Chondrocyte (in vitro differentiated cells): ENCODE measurements around the gene GRM8. TPM values are rescaled to one million over a fixed set of nuclear protein-coding genes. Genes with fewer than 3 reads are reported as not detected.

Experiments
- DNase-seq: peaks from one replicate; pipeline ENCODE4 v3.0.0; 2021; ENCODE audit warnings: mixed read lengths, low spot score
- H3K27ac Mint-ChIP-seq: one replicate; pipeline ENCODE4 v1.8.0; 2021; ENCODE audit warnings: mild to moderate bottlenecking, moderate library complexity, mixed read lengths; ENCODE audit not compliant: unreplicated experiment
- H3K27me3 Mint-ChIP-seq: 2 replicates; pipeline ENCODE4 v1.8.0; 2021; ENCODE audit warnings: low read depth, mixed read lengths
- H3K36me3 Mint-ChIP-seq: 2 replicates; pipeline ENCODE4 v1.8.0; 2021; ENCODE audit warnings: low read depth, mixed read lengths
- H3K4me1 Mint-ChIP-seq: 2 replicates; pipeline ENCODE4 v1.8.0; 2021; ENCODE audit warnings: low read depth, mild to moderate bottlenecking, mixed read lengths
- H3K4me3 Mint-ChIP-seq: one replicate; pipeline ENCODE4 v1.8.0; 2021; ENCODE audit warnings: mild to moderate bottlenecking, moderate library complexity, mixed read lengths; ENCODE audit not compliant: unreplicated experiment
- H3K9me3 Mint-ChIP-seq: 2 replicates; pipeline ENCODE4 v1.8.0; 2021; ENCODE audit warnings: low read depth, mixed read lengths
- CTCF ChIP-seq: fragments of 200-600 bp; sonication (generic); IDR thresholded peaks from 2 replicates; pipeline ENCODE4 v1.5.0; 2021; ENCODE audit warnings: antibody characterized with exemption, mild to moderate bottlenecking, moderate library complexity
- total RNA-seq: library from RNA; stranded (reverse); gene quantifications from 3 replicates; pipeline ENCODE4 v1.2.1, GENCODE V29; 2021

Gene GRM8
- total RNA-seq, 1 donor from 2014 or later = not detected

GRCh38 chr7:127251036-127251464 lies 1.7 kb downstream of the GRM8 start:
- TF ChIP-seq CTCF = peak; percentile 4
- peaks cover 69% of the 10 kb centered on the region for H3K27me3 Mint-ChIP-seq
- no peak overlapping the region for H3K27ac Mint-ChIP-seq
- no peak for DNase-seq
- H3K4me1 Mint-ChIP-seq = peaks cover 10% of the 10 kb centered on the region
- no peaks in the 10 kb centered on the region for H3K9me3 Mint-ChIP-seq
- H3K36me3 Mint-ChIP-seq = no peaks in the 10 kb centered on the region
- no peak overlapping the region for H3K4me3 Mint-ChIP-seq

- no peak for TF ChIP-seq CTCF
- no peak overlapping the region for H3K27ac Mint-ChIP-seq
- peaks cover 67% of the 10 kb centered on the region for H3K27me3 Mint-ChIP-seq
- DNase-seq = no peak
- no peak overlapping the region for H3K4me3 Mint-ChIP-seq
- no peaks in the 10 kb centered on the region for H3K9me3 Mint-ChIP-seq
- H3K36me3 Mint-ChIP-seq = no peaks in the 10 kb centered on the region
- peaks cover 10% of the 10 kb centered on the region for H3K4me1 Mint-ChIP-seq
These were observed 2.3 kb downstream of the GRM8 start for GRCh38 chr7:127250312-127251035.

GRCh38 chr7:127245607-127246006 lies 7.1 kb downstream of the GRM8 start:
- no peaks in the 10 kb centered on the region for H3K4me1 Mint-ChIP-seq
- DNase-seq = no peak
- no peak overlapping the region for H3K27ac Mint-ChIP-seq
- H3K27me3 Mint-ChIP-seq = peaks cover 71% of the 10 kb centered on the region
- no peak overlapping the region for H3K4me3 Mint-ChIP-seq
- no peaks in the 10 kb centered on the region for H3K9me3 Mint-ChIP-seq
- no peak for TF ChIP-seq CTCF
- H3K36me3 Mint-ChIP-seq = no peaks in the 10 kb centered on the region

GRCh38 chr7:127245002-127245401 lies 7.7 kb downstream of the GRM8 start:
- no peak for DNase-seq
- H3K36me3 Mint-ChIP-seq = no peaks in the 10 kb centered on the region
- H3K9me3 Mint-ChIP-seq = no peaks in the 10 kb centered on the region
- no peak for TF ChIP-seq CTCF
- H3K4me1 Mint-ChIP-seq = no peaks in the 10 kb centered on the region
- no peak overlapping the region for H3K4me3 Mint-ChIP-seq
- H3K27ac Mint-ChIP-seq = no peak overlapping the region
- peaks cover 69% of the 10 kb centered on the region for H3K27me3 Mint-ChIP-seq

GRCh38 chr7:127239814-127240213 lies 12.9 kb downstream of the GRM8 start:
- no peaks in the 10 kb centered on the region for H3K4me1 Mint-ChIP-seq
- no peaks in the 10 kb centered on the region for H3K9me3 Mint-ChIP-seq
- no peak for DNase-seq
- H3K27ac Mint-ChIP-seq = no peak overlapping the region
- peaks cover 42% of the 10 kb centered on the region for H3K27me3 Mint-ChIP-seq
- no peaks in the 10 kb centered on the region for H3K36me3 Mint-ChIP-seq
- no peak overlapping the region for H3K4me3 Mint-ChIP-seq
- TF ChIP-seq CTCF = no peak
